NK-92 treated with Interleukin-12 subunit alpha and Interleukin-12 subunit beta, amount 100 ng/mL, for 24 hours (cell line): ENCODE results near the gene HPCA.
"Not testable (repeated sequence)": the region's sequence is repeated elsewhere in the genome, so short reads cannot be mapped to it uniquely, and the experiment has no call there.

Source experiments
- DNase-seq: peaks from one replicate; lab custom pipeline; 2025; lab: John Stamatoyannopoulos, UW

The HPCA gene

GRCh38 chr1:32902535-32902920, 16.2 kb downstream of the HPCA start:
- no peak for DNase-seq

GRCh38 chr1:32903991-32904785, 17.9 kb downstream of the HPCA start:
- DNase-seq, result no peak

GRCh38 chr1:32904797-32905196, 18.5 kb downstream of the HPCA start:
- no peak for DNase-seq

GRCh38 chr1:32905588-32905987, 19.3 kb downstream of the HPCA start:
- DNase-seq, result not testable (repeated sequence)

GRCh38 chr1:32906654-32907053, 20.4 kb downstream of the HPCA start:
- no peak for DNase-seq

GRCh38 chr1:32907435-32907834, 21.1 kb downstream of the HPCA start:
- no peak for DNase-seq

- DNase-seq, result no peak
Observed at GRCh38 chr1:32910319-32910718, 24.0 kb downstream of the HPCA start.

- no peak for DNase-seq
Observed at GRCh38 chr1:32915766-32916706, 29.7 kb downstream of the HPCA start.

GRCh38 chr1:32917521-32917920, 31.2 kb downstream of the HPCA start:
- DNase-seq, result peak; percentile 18

- DNase-seq, result no peak
Observed at GRCh38 chr1:32918179-32918578, 31.9 kb downstream of the HPCA start.

GRCh38 chr1:32919811-32920733, 33.8 kb downstream of the HPCA start:
- DNase-seq, result no peak

GRCh38 chr1:32920833-32921232, 34.5 kb downstream of the HPCA start:
- no peak for DNase-seq

- no peak for DNase-seq
Observed at GRCh38 chr1:32924881-32925344, 38.6 kb downstream of the HPCA start.

- DNase-seq, result no peak
Observed at GRCh38 chr1:32925403-32926162, 39.3 kb downstream of the HPCA start.

- no peak for DNase-seq
Observed at GRCh38 chr1:32926562-32926961, 40.3 kb downstream of the HPCA start.

- DNase-seq, result no peak
Observed at GRCh38 chr1:32927441-32927840, 41.1 kb downstream of the HPCA start.

GRCh38 chr1:32928285-32928684, 42.0 kb downstream of the HPCA start:
- no peak for DNase-seq

- DNase-seq, result no peak
Observed at GRCh38 chr1:32928715-32929114, 42.4 kb downstream of the HPCA start.

GRCh38 chr1:32929366-32929765, 43.1 kb downstream of the HPCA start:
- no peak for DNase-seq

- no peak for DNase-seq
Observed at GRCh38 chr1:32931760-32932159, 45.5 kb downstream of the HPCA start.

- no peak for DNase-seq
Observed at GRCh38 chr1:32933742-32934322, 47.5 kb downstream of the HPCA start.
